RWPE2 (cell line): Measurements from ENCODE around the gene PIGBOS1.

ENCODE experiments used
- ATAC-seq: fragments of 200-7000 bp; cut with Tn5 transposase; 3 replicates; pipeline ENCODE4 v1.9.1; 2021; ENCODE audit warnings: low read depth
- DNase-seq: peaks from one replicate; pipeline ENCODE4 v3.0.0-alpha.2; 2020; ENCODE audit warnings: low spot score
- H3K27ac ChIP-seq: fragments of 450-650 bp; 2 replicates; pipeline ENCODE4 v1.5.1; 2017; ENCODE audit warnings: mild to moderate bottlenecking; ENCODE audit not compliant: poor library complexity, severe bottlenecking
- H3K27me3 ChIP-seq: fragments of 250-450 bp; sonication (Bioruptor Pico); 2 replicates; pipeline ENCODE4 v1.5.1; 2021; ENCODE audit warnings: mild to moderate bottlenecking, moderate library complexity; ENCODE audit not compliant: insufficient read depth, poor library complexity, severe bottlenecking
- H3K36me3 ChIP-seq: fragments of 250-450 bp; sonication (Bioruptor Pico); 2 replicates; pipeline ENCODE4 v1.5.1; 2020; ENCODE audit warnings: low read depth, mild to moderate bottlenecking, moderate library complexity
- H3K4me1 ChIP-seq: fragments of 250-450 bp; sonication (Bioruptor Pico); 2 replicates; pipeline ENCODE4 v1.5.1; 2021; ENCODE audit warnings: mild to moderate bottlenecking, moderate library complexity; ENCODE audit not compliant: insufficient read depth, poor library complexity, severe bottlenecking
- H3K4me3 ChIP-seq: fragments of 250-450 bp; sonication (Bioruptor Pico); 2 replicates; pipeline ENCODE4 v1.5.1; 2021; ENCODE audit warnings: mild to moderate bottlenecking, moderate library complexity; ENCODE audit not compliant: severe bottlenecking
- H3K9me3 ChIP-seq: fragments of 250-450 bp; sonication (Bioruptor Pico); 2 replicates; pipeline ENCODE4 v1.5.1; 2021; ENCODE audit warnings: mild to moderate bottlenecking, moderate library complexity; ENCODE audit not compliant: severe bottlenecking
- TF ChIP-seq, protein P1 (sequence below): fragments of 450-650 bp; IDR thresholded peaks from one replicate; pipeline ENCODE4 v1.5.1; 2017; ENCODE audit warnings: mild to moderate bottlenecking, moderate library complexity; ENCODE audit not compliant: poor library complexity, severe bottlenecking

Gene PIGBOS1

DNA sequence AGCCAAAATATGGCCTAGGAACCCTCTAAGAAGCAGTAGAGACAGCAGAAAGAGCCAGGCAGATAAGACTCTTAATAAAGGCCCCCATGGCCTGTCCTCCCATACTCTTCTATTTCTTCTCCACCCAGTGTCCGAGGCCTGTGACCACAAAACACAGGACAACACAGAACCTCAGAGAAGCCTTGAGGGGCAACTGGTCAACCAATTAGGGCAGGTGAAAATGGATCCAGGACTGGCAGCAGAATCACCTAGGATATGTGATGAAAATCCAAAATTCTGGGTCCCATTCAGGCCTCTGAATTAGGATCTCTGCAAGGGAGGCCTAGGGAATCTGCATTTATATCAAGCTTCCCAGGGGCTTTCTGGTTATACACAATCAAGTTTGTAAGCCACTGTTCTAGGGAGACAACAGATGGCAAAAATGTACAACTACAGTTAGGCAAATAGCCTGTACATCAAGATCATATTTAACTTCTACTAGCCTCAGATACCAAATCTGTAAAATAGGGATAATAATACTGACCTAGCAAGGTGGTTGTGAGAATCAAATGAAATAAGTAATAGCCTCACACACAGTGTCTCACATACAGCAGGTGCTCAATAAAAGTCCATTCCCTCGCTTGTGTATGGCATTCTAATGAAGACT, 39.7 kb downstream of the PIGBOS1 start:
- Histone ChIP-seq H3K9me3 (no peaks in the 10 kb centered on the region), H3K27me3 (no peaks in the 10 kb centered on the region), H3K4me3 (no peak overlapping the region), H3K27ac (no peak overlapping the region), H3K36me3 (no peaks in the 10 kb centered on the region; the same call in 1 of the 2 replicates), H3K4me1 (peaks cover 19% of the 10 kb centered on the region)
- TF ChIP-seq, protein P1, sequence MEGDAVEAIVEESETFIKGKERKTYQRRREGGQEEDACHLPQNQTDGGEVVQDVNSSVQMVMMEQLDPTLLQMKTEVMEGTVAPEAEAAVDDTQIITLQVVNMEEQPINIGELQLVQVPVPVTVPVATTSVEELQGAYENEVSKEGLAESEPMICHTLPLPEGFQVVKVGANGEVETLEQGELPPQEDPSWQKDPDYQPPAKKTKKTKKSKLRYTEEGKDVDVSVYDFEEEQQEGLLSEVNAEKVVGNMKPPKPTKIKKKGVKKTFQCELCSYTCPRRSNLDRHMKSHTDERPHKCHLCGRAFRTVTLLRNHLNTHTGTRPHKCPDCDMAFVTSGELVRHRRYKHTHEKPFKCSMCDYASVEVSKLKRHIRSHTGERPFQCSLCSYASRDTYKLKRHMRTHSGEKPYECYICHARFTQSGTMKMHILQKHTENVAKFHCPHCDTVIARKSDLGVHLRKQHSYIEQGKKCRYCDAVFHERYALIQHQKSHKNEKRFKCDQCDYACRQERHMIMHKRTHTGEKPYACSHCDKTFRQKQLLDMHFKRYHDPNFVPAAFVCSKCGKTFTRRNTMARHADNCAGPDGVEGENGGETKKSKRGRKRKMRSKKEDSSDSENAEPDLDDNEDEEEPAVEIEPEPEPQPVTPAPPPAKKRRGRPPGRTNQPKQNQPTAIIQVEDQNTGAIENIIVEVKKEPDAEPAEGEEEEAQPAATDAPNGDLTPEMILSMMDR: no peak
- ATAC-seq: no peak
- DNase-seq: no peak

DNA sequence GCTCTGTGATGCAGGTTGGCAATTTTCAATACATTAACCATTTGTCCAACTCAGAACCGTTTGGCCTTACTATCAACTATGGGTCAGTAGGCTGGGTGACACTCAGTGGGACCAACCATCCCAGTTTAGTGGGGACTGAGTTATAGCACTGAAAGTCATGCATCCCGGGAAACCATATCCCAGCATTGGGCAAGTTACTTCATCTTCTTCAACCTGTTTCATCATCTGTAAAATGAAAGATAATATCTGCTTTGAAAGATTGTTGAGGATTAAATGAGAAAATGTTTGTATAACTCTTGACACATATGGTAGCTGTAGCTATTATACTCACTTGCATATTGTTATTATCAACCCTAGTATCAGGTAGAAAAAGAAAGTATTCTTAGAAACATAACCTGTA, 41.2 kb downstream of the PIGBOS1 start:
- H3K27ac ChIP-seq: no peak overlapping the region
- TF ChIP-seq, protein P1: no peak

DNA sequence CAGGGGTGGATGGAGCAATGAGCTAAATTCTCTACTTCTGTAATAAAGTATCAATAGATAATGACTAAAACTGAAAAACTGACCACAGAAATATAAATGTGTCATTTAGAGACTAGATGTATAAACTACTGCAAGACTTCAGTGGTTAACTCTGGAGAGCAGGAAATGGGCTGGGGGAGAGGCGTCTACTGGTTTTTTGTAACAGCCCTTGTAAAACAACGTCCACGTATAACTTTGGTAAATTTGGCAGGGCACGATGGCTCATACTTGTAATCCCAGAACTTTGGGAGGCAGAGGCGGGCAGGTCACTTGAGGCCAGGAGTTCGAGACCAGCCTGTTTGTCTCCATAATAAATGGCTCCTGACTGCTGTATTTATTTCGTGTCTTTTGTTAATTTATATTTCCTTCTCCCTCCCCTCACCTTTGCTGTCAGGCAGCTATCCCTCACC, 41.8 kb downstream of the PIGBOS1 start:
- ATAC-seq (no peak), DNase-seq (no peak)
- Histone ChIP-seq H3K27me3 (no peaks in the 10 kb centered on the region), H3K4me1 (peaks cover 12% of the 10 kb centered on the region), H3K9me3 (no peaks in the 10 kb centered on the region), H3K27ac (no peak overlapping the region), H3K4me3 (no peak overlapping the region), H3K36me3 (no peaks in the 10 kb centered on the region; the same call in 1 of the 2 replicates)
- TF ChIP-seq, protein P1: no peak

More for the DNA sequence above, 41.2 kb downstream of the PIGBOS1 start:
- ATAC-seq: no peak
- Histone ChIP-seq H3K27me3 (no peaks in the 10 kb centered on the region), H3K36me3 (no peaks in the 10 kb centered on the region; the same call in 1 of the 2 replicates), H3K9me3 (no peaks in the 10 kb centered on the region), H3K4me3 (no peak overlapping the region), H3K4me1 (peaks cover 18% of the 10 kb centered on the region)
- no peak for DNase-seq

DNA sequence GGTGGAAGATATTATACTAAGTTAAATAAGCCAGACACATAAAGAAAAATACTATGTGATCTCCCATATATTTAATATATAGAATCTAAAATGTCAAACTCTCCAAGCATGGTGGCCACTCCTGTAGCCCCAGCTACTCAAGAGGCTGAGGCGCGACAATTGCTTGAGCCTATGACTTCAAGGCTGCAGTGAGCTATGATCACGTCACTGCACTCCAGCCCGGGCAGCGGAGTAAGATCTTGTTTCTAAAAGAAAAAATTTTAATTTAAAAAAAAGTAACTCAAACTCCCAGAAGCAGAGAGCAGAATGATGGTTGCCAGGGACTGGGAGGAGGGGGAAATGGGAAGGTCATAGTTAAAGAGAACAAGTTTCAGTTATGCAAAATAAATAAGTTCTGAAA, 42.6 kb downstream of the PIGBOS1 start:
- H3K27me3 ChIP-seq: no peaks in the 10 kb centered on the region
- no peaks in the 10 kb centered on the region; the same call in 1 of the 2 replicates for H3K36me3 ChIP-seq
- H3K4me1 ChIP-seq: peaks cover 9% of the 10 kb centered on the region
- no peak for ATAC-seq
- TF ChIP-seq, protein P1: no peak
- no peak overlapping the region for H3K27ac ChIP-seq
- no peak overlapping the region for H3K4me3 ChIP-seq
- DNase-seq: no peak
- H3K9me3 ChIP-seq: no peaks in the 10 kb centered on the region

DNA sequence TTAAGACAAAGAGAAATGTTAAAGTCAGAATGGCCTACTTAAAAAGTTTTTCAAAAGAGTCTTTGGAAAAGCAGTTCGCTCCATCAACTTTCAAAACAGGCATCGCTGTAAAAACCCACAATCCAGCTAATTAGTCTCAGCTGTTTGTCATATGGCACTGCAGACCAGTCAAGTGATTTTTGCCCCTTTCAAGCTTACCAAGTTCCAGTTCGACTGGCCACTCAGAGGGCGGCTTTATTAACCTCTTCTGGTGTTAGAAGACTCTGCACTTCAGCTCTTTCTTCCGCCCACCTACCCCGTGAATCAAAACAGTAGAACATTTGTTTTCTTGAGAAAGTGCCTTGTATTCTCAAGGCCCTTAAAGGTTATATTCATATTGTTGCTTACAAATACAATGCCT, 48.6 kb downstream of the PIGBOS1 start:
- Histone ChIP-seq H3K4me3 (no peak overlapping the region), H3K27ac (no peak overlapping the region), H3K27me3 (no peaks in the 10 kb centered on the region), H3K9me3 (no peaks in the 10 kb centered on the region), H3K4me1 (no peaks in the 10 kb centered on the region), H3K36me3 (no peaks in the 10 kb centered on the region)
- ATAC-seq (no peak), DNase-seq (no peak)
- TF ChIP-seq, protein P1: no peak
